GM19467 (cell line): ENCODE measurements around the gene PTPRD.

Experiments
- ATAC-seq: cut with Tn5 transposase; IDR thresholded peaks from one replicate; pipeline ENCODE4 v1.9.1; 2021; ENCODE audit warnings: mild to moderate bottlenecking, moderate library complexity; ENCODE audit not compliant: unreplicated experiment

The PTPRD gene

GRCh38 chr9:9790216-9790872 is 822.5 kb downstream of the PTPRD start:
- peak; percentile 44 for ATAC-seq

GRCh38 chr9:9783711-9784110 is 829.1 kb downstream of the PTPRD start:
- no peak for ATAC-seq

- ATAC-seq: no peak
These were observed 829.6 kb downstream of the PTPRD start for GRCh38 chr9:9783211-9783610.

GRCh38 chr9:9778293-9778692 is 834.5 kb downstream of the PTPRD start:
- ATAC-seq: no peak

GRCh38 chr9:9774471-9774870 is 838.3 kb downstream of the PTPRD start:
- no peak for ATAC-seq

GRCh38 chr9:9771314-9771713 is 841.5 kb downstream of the PTPRD start:
- ATAC-seq: no peak

GRCh38 chr9:9764821-9765220 is 848.0 kb downstream of the PTPRD start:
- no peak for ATAC-seq

GRCh38 chr9:9754186-9754585 is 858.6 kb downstream of the PTPRD start:
- no peak for ATAC-seq

GRCh38 chr9:9753266-9753665 is 859.5 kb downstream of the PTPRD start:
- ATAC-seq: no peak

- no peak for ATAC-seq
These were observed 860.1 kb downstream of the PTPRD start for GRCh38 chr9:9752722-9753121.

- ATAC-seq: no peak
These were observed 860.8 kb downstream of the PTPRD start for GRCh38 chr9:9751996-9752395.

- no peak for ATAC-seq
These were observed 862.1 kb downstream of the PTPRD start for GRCh38 chr9:9750719-9751118.

- no peak for ATAC-seq
These were observed 863.2 kb downstream of the PTPRD start for GRCh38 chr9:9749591-9749990.

GRCh38 chr9:9747787-9748186 is 865.0 kb downstream of the PTPRD start:
- ATAC-seq: no peak

- ATAC-seq: no peak
These were observed 866.0 kb downstream of the PTPRD start for GRCh38 chr9:9746826-9747225.

GRCh38 chr9:9743822-9744221 is 869.0 kb downstream of the PTPRD start:
- ATAC-seq: no peak

- ATAC-seq: no peak
These were observed 882.6 kb downstream of the PTPRD start for GRCh38 chr9:9730174-9730573.

GRCh38 chr9:9729082-9729481 is 883.7 kb downstream of the PTPRD start:
- ATAC-seq: no peak

- ATAC-seq: no peak
These were observed 893.3 kb downstream of the PTPRD start for GRCh38 chr9:9719373-9720112.

- ATAC-seq: no peak
These were observed 894.1 kb downstream of the PTPRD start for GRCh38 chr9:9718691-9719090.

GRCh38 chr9:9679433-9679832 is 933.4 kb downstream of the PTPRD start:
- ATAC-seq: no peak

GRCh38 chr9:9674461-9674860 is 938.3 kb downstream of the PTPRD start:
- ATAC-seq: no peak

- ATAC-seq: no peak
These were observed 942.3 kb downstream of the PTPRD start for GRCh38 chr9:9670454-9670853.
